BJ (cell line): ENCODE measurements around the gene ZNF688. TPM values are rescaled to one million over a fixed set of nuclear protein-coding genes. Genes with fewer than 3 reads are reported as not detected.
"Not testable (repeated sequence)": the region's sequence is repeated elsewhere in the genome, so short reads cannot be mapped to it uniquely, and the experiment has no call there.

ENCODE experiments used
- CTCF ChIA-PET: fragments of 350-600 bp; formaldehyde crosslinking; extraction: SDS; loops from one replicate; lab custom pipeline; 2021; ENCODE audit warnings: antibody characterized with exemption, inconsistent platforms; lab: Yijun Ruan, JAX
- POLR2A ChIA-PET: fragments of 300-600 bp; sonication (Branson Sonifier 250); formaldehyde crosslinking; extraction: SDS; loops from one replicate; lab custom pipeline; 2021; ENCODE audit warnings: antibody characterized with exemption; lab: Charles Lee
- DNase-seq: peaks from one replicate; pipeline ENCODE4 v3.0.0-alpha.2; 2011; ENCODE audit warnings: low read depth
- H3K27me3 ChIP-seq: 2 replicates; pipeline ENCODE4 v1.6.0; 2011; ENCODE audit warnings: low read length; ENCODE audit not compliant: control insufficient read depth, insufficient read depth
- H3K36me3 ChIP-seq: 2 replicates; pipeline ENCODE4 v1.5.1; 2011; ENCODE audit warnings: low read length; ENCODE audit not compliant: control insufficient read depth, insufficient read depth
- H3K4me3 ChIP-seq: 2 replicates; pipeline ENCODE4 v1.5.1; 2011; ENCODE audit warnings: low read depth, mild to moderate bottlenecking, control low read depth, low read length
- CTCF ChIP-seq: IDR thresholded peaks from 2 replicates; pipeline ENCODE4 v1.5.1; 2011; ENCODE audit warnings: low read depth, mild to moderate bottlenecking, control low read depth, inconsistent platforms, low read length, moderate library complexity; ENCODE audit not compliant: insufficient read depth
- polyA plus RNA-seq: library from polyadenylated mRNA; depleted of rRNA; stranded (reverse); fragments of >200 nt; gene quantifications from 2 replicates; pipeline ENCODE4 v1.2.3, GENCODE V29; 2011

ZNF688 gene
- polyA plus RNA-seq, 1 experiment: 6.3 TPM

DNA sequence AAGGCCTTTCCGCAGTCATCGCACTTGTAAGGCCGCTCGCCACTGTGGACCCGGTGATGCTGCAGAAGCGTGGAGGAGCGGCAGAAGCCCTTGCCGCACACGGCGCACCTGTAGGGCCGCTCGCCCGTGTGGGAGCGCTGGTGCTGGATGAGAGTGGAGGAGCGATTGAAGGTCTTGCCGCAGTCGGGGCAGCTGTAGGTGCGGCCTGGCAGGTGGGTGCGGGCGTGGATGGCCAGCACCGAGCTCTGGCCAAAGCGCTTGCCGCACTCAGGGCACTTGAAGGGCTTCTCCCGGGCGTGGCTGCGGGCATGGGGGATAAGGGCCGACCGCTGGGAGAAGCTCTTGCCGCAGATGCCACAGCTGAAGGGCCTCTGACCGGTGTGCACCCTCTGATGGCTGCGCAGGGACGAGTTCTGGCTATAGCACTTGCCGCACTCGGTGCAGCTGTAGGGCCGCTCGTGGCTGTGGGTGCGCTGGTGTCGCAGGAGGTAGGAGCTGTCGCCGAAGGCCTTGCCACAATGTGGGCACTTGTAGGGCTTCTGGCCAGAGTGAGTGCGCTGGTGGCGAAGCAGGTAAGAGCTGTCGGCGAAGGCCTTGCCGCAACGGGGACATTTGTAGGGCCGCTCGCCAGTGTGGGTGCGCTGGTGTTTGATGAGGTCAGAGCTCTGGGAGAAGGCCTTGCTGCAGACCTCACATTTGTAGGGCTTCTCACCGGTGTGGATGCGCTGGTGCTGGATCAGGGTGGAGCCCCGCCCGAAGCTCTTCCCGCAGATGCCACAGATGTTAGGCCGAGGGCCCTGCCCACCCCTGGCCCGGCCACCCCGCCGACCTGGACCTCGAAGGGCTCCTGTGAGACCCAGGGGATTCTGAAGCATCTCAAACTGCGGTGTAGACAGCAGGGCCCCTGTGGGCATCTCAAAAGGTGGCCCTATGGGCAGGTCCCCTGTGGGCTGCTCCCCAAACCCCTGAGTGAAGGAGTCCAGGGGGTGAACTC is 46.6 kb downstream of the ZNF688 start:
- CTCF ChIA-PET: interaction anchor here (1.1 kb wide), 2 partner anchors 32 to 134 kb away, joined by 3 to 4 read pairs; no protein-coding TSS in a partner anchor
- POLR2A ChIA-PET: no interaction called here
- no peak for DNase-seq
- no peak for TF ChIP-seq CTCF
- no peak overlapping the region for H3K4me3 ChIP-seq
- H3K36me3 ChIP-seq: no peaks in the 10 kb centered on the region; the same call in 1 of the 2 replicates
- H3K27me3 ChIP-seq: no peaks in the 10 kb centered on the region

DNA sequence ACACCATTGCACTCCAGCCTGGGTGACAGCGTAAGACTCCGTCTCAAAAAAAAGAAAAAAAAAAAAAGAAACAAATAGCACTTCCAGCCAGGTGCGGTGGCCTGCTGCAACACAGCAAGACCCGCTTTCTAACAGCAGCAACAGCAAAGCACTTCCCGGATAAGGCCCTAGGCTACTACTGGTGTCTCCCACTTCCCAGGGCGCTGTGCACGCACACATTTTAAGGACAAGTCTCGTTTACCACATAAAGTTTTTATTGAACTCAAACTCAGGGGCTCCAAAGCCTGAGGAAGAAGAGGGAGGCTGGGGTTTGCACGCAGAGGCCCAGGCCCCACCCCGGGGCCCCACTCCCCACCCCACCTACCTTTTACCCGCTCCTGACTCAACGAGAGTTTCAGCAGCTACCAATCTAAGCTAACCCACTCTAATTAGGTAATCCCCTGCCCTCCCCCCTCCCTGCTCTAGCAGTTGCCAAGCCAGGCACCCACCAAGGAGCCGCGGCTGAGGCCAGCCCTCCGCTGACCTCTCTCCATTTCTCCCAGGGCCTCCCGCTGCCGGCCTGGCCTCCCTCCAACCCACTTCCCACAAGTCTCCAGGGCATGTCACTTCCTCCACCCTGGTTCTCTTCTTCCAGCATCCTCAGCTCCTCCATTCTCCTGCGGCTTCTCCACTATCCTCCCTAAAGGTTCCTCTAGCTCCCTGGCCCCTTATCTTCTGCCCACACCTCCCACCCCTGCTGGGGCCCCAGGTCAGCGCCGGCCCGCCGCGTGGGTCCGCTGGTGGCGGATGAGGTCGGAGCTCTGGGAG is 47.5 kb downstream of the ZNF688 start:
- no peak for TF ChIP-seq CTCF
- POLR2A ChIA-PET: no interaction called here
- no peak overlapping the region for H3K4me3 ChIP-seq
- no peak for DNase-seq
- no peaks in the 10 kb centered on the region for H3K27me3 ChIP-seq
- CTCF ChIA-PET: interaction anchor here (1.1 kb wide), 1 partner anchor 135 kb away, joined by 3 read pairs; no protein-coding TSS in a partner anchor
- H3K36me3 ChIP-seq: no peaks in the 10 kb centered on the region; the same call in 1 of the 2 replicates

- POLR2A ChIA-PET, H3K36me3 ChIP-seq, CTCF ChIA-PET, H3K27me3 ChIP-seq, DNase-seq, H3K4me3 ChIP-seq: not testable (repeated sequence)
These were observed 48.6 kb downstream of the ZNF688 start for GRCh38 chr16:30522702-30523463.

DNA sequence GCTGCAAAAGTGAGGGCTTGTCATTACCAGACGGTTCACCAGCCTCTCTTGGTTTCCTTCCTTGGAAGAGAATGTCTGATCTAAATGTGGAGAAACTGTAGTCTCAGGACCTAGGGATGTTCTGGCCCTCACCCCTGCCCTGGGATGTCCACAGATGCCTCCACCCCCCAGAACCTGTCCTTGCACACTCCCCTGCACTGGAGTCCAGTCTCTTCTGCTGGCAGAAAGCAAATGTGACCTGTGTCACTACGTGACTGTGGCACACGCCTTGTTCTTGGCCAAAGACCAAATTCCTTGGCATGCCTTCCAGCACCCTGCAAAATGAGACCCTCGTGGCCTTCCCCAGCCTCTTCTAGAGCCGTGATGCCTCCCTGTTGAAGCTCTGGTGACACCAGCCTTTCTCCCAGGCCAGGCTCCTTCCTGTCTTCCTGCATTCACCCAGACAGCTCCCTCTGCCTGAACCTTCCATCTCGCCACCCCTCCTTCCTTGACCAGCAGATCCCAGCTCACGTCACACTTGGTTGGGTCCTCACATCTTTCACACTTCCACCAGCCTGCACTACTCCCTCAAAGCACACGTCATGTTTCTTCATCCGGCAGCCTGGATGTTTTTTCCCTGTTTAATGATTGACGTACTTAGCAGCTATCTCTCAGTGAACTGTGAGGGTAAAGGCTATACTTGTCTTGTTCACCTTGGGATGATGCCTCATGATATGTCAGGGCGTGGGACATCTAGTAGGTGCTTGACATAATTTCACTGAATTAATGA is 49.5 kb downstream of the ZNF688 start:
- Histone ChIP-seq H3K4me3 (no peak overlapping the region), H3K27me3 (no peaks in the 10 kb centered on the region), H3K36me3 (no peaks in the 10 kb centered on the region; the same call in 1 of the 2 replicates)
- ChIA-PET POLR2A (no interaction called here), CTCF (no interaction called here)
- no peak for DNase-seq
- TF ChIP-seq CTCF: no peak

- no peak for TF ChIP-seq CTCF
- Histone ChIP-seq H3K4me3 (no peak overlapping the region), H3K36me3 (no peaks in the 10 kb centered on the region; the same call in 1 of the 2 replicates), H3K27me3 (no peaks in the 10 kb centered on the region; the same call in 1 of the 2 replicates)
- DNase-seq: no peak
- ChIA-PET POLR2A (no interaction called here), CTCF (no interaction called here)
These were observed 50.0 kb downstream of the ZNF688 start for GRCh38 chr16:30521476-30521872.
